Panc1 (cell line): ENCODE results near the gene ATP1A3. TPM values are rescaled to one million over a fixed set of nuclear protein-coding genes. Genes with fewer than 3 reads are reported as not detected.

Source experiments
- ATAC-seq: fragments of 200-7000 bp; cut with Tn5 transposase; 2 replicates; pipeline ENCODE4 v1.9.1; 2020; ENCODE audit warnings: mild to moderate bottlenecking, moderate library complexity
- BruUV-seq: library from RNA; stranded (reverse); fragments of 400-500 nt; replicated peaks from 2 replicates; lab custom pipeline; 2021; lab: Mats Ljungman, UMichigan
- CTCF ChIA-PET: fragments of 300-600 bp; sonication (Branson Sonifier 250); formaldehyde crosslinking; loops from one replicate; lab custom pipeline; 2022; ENCODE audit warnings: antibody characterized with exemption; lab: Charles Lee
- POLR2A ChIA-PET: fragments of 300-600 bp; sonication (Branson Sonifier 250); formaldehyde crosslinking; loops from one replicate; lab custom pipeline; 2022; ENCODE audit warnings: antibody characterized with exemption; lab: Charles Lee
- DNase-seq: peaks from one replicate; pipeline ENCODE4 v3.0.0-alpha.2; 2010; ENCODE audit warnings: low read depth, low spot score
- H3K27ac ChIP-seq: 2 replicates; pipeline ENCODE4 v1.5.1; 2011; ENCODE audit warnings: mild to moderate bottlenecking, low read length, inconsistent platforms
- H3K27me3 ChIP-seq: fragments of 200-500 bp; sonication (Bioruptor generic); 2 replicates; pipeline ENCODE4 v1.6.0; 2014; ENCODE audit warnings: low read length, inconsistent platforms; ENCODE audit not compliant: control insufficient read depth, insufficient read depth
- H3K36me3 ChIP-seq: fragments of 200-500 bp; sonication (Bioruptor generic); 2 replicates; pipeline ENCODE4 v1.5.1; 2014; ENCODE audit warnings: inconsistent platforms, mild to moderate bottlenecking, low read length, moderate library complexity; ENCODE audit not compliant: control insufficient read depth, insufficient read depth
- H3K4me1 ChIP-seq: 2 replicates; pipeline ENCODE4 v1.5.1; 2011; ENCODE audit warnings: inconsistent platforms, mild to moderate bottlenecking, low read length, moderate library complexity; ENCODE audit not compliant: control insufficient read depth, insufficient read depth
- H3K4me3 ChIP-seq, 2 experiments: 2 replicates each; pipeline ENCODE4 v1.5.1; 2011 to 2012; ENCODE audit warnings: low read depth in 2 of 2, low read length in 2 of 2, mild to moderate bottlenecking in 2 of 2, inconsistent platforms in 1 of 2, moderate library complexity in 1 of 2
- H3K9me3 ChIP-seq: fragments of 200-500 bp; sonication (Bioruptor generic); 2 replicates; pipeline ENCODE4 v1.5.1; 2014; ENCODE audit warnings: low read depth, mild to moderate bottlenecking, inconsistent platforms, low read length, moderate library complexity; ENCODE audit not compliant: control insufficient read depth, insufficient read depth
- POLR2AphosphoS5 ChIP-seq: IDR thresholded peaks from 2 replicates; pipeline ENCODE4 v1.6.1; 2012; ENCODE audit warnings: mild to moderate bottlenecking, low read depth, low read length, moderate library complexity
- SIN3A ChIP-seq: IDR thresholded peaks from 2 replicates; pipeline ENCODE4 v1.6.1; 2012; ENCODE audit warnings: low read depth, mild to moderate bottlenecking, low read length, moderate library complexity, borderline replicate concordance; ENCODE audit not compliant: insufficient read depth
- TCF7L2 ChIP-seq: IDR thresholded peaks from 2 replicates; pipeline ENCODE4 v1.6.1; 2011; ENCODE audit warnings: mild to moderate bottlenecking, low read depth, low read length, inconsistent platforms
- in situ Hi-C: cut with HindIII; loops from 2 replicates; pipeline ENCODE4 v1.10.0; 2016; ENCODE audit warnings: low sequenced_read_pairs, low pct_unique_long_range_greater_than_20kb
- intact Hi-C: fragments of 100-400 bp; cut with micrococcal nuclease; formaldehyde crosslinking; loops from one replicate; pipeline ENCODE4 v1.10.0; 2022; ENCODE audit not compliant: unreplicated experiment
- total RNA-seq: library from RNA; stranded (reverse); gene quantifications from one replicate; pipeline ENCODE4 v1.2.1, GENCODE V29; 2021; ENCODE audit not compliant: unreplicated experiment
- TF ChIP-seq, protein P1 (sequence below), 2 experiments: IDR thresholded peaks; 2 replicates each; pipeline ENCODE4 v1.6.1; 2011 to 2012; ENCODE audit warnings: low read depth in 2 of 2, control low read depth in 1 of 2, low read length in 1 of 2, mild to moderate bottlenecking in 1 of 2, moderate library complexity in 1 of 2; ENCODE audit not compliant: insufficient read depth in 1 of 2
- TF ChIP-seq, protein P2 (sequence below): fragments of 450-650 bp; IDR thresholded peaks from 2 replicates; pipeline ENCODE4 v1.5.1; 2017; ENCODE audit warnings: mild to moderate bottlenecking

The ATP1A3 gene
- total RNA-seq, 1 experiment from 2014 or later, result 4.9 TPM

DNA sequence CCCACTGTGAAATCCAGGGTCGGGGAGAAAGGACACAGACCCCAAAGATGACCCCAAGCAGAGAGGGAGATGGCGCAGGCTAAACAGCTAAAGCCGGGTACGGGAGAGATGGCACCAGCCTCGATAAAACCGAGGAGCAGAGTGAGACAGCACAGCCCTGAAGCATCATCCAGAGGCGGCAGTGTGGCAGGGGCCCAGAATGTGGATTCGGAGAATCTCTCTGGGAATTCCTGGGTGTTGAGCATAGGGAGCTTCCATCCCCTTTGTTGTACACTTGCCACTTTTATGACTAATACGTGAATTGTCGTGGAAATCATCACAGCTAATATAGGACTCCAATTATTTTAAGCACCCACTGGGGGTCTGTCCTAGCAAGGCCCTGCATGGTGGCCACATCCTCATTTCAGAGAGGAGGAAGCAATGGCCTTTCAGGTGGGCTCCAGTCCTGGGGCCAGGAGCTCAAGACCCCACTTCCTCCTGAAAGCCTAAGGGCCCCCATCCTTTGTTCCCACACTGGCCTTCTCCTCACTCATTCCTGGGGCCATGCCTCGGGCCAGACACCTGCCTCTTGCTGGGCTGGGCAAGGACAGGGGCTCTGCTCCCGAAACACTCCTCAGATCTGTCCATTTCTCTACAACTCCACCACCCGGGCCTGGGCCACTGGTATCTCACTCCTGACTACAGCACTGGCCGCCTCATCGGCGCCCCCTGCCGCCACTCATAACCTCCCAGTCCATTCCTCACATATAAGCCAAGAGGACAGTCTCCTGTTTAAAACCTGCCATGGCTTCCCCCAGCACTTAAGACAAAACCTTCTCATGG, 29.3 kb upstream of the ATP1A3 start:
- in situ Hi-C loops (no loop called here), intact Hi-C loops (no loop called here)
- DNase-seq, result no peak
- H3K27me3 ChIP-seq, result no peaks in the 10 kb centered on the region
- peak; percentile 75; the same call in 1 of the 2 replicates for ATAC-seq
- no peak overlapping the region for H3K4me3 ChIP-seq
- CTCF ChIA-PET, result interaction anchor here (0.9 kb wide), 1 partner anchor 11 kb away, joined by 3 read pairs; no protein-coding TSS in a partner anchor
- no peaks in the 10 kb centered on the region for H3K36me3 ChIP-seq
- TF ChIP-seq, protein P1, sequence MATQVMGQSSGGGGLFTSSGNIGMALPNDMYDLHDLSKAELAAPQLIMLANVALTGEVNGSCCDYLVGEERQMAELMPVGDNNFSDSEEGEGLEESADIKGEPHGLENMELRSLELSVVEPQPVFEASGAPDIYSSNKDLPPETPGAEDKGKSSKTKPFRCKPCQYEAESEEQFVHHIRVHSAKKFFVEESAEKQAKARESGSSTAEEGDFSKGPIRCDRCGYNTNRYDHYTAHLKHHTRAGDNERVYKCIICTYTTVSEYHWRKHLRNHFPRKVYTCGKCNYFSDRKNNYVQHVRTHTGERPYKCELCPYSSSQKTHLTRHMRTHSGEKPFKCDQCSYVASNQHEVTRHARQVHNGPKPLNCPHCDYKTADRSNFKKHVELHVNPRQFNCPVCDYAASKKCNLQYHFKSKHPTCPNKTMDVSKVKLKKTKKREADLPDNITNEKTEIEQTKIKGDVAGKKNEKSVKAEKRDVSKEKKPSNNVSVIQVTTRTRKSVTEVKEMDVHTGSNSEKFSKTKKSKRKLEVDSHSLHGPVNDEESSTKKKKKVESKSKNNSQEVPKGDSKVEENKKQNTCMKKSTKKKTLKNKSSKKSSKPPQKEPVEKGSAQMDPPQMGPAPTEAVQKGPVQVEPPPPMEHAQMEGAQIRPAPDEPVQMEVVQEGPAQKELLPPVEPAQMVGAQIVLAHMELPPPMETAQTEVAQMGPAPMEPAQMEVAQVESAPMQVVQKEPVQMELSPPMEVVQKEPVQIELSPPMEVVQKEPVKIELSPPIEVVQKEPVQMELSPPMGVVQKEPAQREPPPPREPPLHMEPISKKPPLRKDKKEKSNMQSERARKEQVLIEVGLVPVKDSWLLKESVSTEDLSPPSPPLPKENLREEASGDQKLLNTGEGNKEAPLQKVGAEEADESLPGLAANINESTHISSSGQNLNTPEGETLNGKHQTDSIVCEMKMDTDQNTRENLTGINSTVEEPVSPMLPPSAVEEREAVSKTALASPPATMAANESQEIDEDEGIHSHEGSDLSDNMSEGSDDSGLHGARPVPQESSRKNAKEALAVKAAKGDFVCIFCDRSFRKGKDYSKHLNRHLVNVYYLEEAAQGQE (IDR thresholded peaks at IDR 0.05; ENCODE audit: insufficient read depth in 1 of 2, low read depth in 2 of 2, low read length in 1 of 2), result no peak
- TF ChIP-seq POLR2AphosphoS5 (no peak), SIN3A (no peak)
- TF ChIP-seq, protein P2, sequence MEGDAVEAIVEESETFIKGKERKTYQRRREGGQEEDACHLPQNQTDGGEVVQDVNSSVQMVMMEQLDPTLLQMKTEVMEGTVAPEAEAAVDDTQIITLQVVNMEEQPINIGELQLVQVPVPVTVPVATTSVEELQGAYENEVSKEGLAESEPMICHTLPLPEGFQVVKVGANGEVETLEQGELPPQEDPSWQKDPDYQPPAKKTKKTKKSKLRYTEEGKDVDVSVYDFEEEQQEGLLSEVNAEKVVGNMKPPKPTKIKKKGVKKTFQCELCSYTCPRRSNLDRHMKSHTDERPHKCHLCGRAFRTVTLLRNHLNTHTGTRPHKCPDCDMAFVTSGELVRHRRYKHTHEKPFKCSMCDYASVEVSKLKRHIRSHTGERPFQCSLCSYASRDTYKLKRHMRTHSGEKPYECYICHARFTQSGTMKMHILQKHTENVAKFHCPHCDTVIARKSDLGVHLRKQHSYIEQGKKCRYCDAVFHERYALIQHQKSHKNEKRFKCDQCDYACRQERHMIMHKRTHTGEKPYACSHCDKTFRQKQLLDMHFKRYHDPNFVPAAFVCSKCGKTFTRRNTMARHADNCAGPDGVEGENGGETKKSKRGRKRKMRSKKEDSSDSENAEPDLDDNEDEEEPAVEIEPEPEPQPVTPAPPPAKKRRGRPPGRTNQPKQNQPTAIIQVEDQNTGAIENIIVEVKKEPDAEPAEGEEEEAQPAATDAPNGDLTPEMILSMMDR, result peak; percentile 76
- BruUV-seq, result no TSS peak
- H3K4me1 ChIP-seq, result no peaks in the 10 kb centered on the region
- no peak overlapping the region for H3K27ac ChIP-seq
- no peaks in the 10 kb centered on the region for H3K9me3 ChIP-seq
- POLR2A ChIA-PET, result no interaction called here

DNA sequence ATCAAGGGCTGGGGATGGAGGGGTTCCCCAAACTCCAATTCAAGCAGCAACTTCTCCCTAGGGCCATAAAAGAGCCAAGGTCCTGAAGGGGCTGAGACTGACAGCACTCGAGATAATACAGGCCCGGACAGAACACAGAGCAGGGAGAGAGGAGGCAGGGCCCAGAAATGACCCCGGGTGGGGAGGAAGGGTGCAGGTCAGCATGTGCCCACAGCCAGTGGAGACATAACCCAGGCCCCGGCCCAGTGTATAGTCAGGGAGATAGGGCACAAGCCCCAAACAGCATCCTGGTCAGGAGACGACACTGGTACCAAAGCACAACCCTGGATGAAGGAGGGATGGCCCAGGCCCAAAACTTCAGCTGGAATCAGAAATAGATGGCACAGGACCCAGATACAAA, 28.6 kb upstream of the ATP1A3 start:
- ATAC-seq (no peak), DNase-seq (no peak)
- no peaks in the 10 kb centered on the region for H3K27me3 ChIP-seq
- H3K4me3 ChIP-seq, result no peak overlapping the region
- no peaks in the 10 kb centered on the region for H3K36me3 ChIP-seq
- in situ Hi-C loops, result no loop called here
- ChIA-PET POLR2A (no interaction called here), CTCF (interaction anchor here (0.9 kb wide), 1 partner anchor 12 kb away, joined by 3 read pairs; no protein-coding TSS in a partner anchor)
- no peaks in the 10 kb centered on the region for H3K9me3 ChIP-seq
- no peaks in the 10 kb centered on the region for H3K4me1 ChIP-seq
- intact Hi-C loops, result no loop called here
- BruUV-seq, result no TSS peak
- H3K27ac ChIP-seq, result no peak overlapping the region
- TF ChIP-seq, protein P1 (IDR thresholded peaks at IDR 0.05; ENCODE audit: insufficient read depth in 1 of 2, low read depth in 2 of 2, low read length in 1 of 2), result no peak
- TF ChIP-seq POLR2AphosphoS5 (no peak), TCF7L2 (no peak), SIN3A (no peak)
- TF ChIP-seq, protein P2, result no peak
